Right atrium auricular region (tissue), 2 donors: ENCODE data around the gene DOCK1. TPM values are rescaled to one million over a fixed set of nuclear protein-coding genes. Genes with fewer than 3 reads are reported as not detected.

Experiments
- DNase-seq: peaks from one replicate; pipeline ENCODE4 v3.0.0-alpha.2; 2019; ENCODE audit warnings: low spot score
- H3K27ac ChIP-seq, 2 donors: fragments of 200-600 bp; sonication (generic); 1 replicate in 1 of 2; 2 replicates in 1 of 2; pipeline ENCODE4 v1.5.1; 2016 to 2019
- H3K27me3 ChIP-seq, 2 donors: fragments of 200-600 bp; sonication (generic); one replicate each; pipeline versions ENCODE4 v1.5.1 to v1.6.0; 2017 to 2019
- H3K36me3 ChIP-seq: fragments of 200-600 bp; sonication (generic); one replicate; pipeline ENCODE4 v1.5.1; 2016
- H3K4me1 ChIP-seq, 2 donors: fragments of 200-600 bp; sonication (generic); one replicate each; pipeline versions ENCODE4 v1.5.1 to v1.6.0; 2017 to 2019
- H3K4me3 ChIP-seq, 2 donors: fragments of 200-600 bp; sonication (generic); 1 replicate in 1 of 2; 2 replicates in 1 of 2; pipeline ENCODE4 v1.5.1; 2017 to 2019; ENCODE audit warnings: mild to moderate bottlenecking in 1 of 2, moderate library complexity in 1 of 2
- H3K9me3 ChIP-seq, 2 donors: fragments of 200-600 bp; sonication (generic); one replicate each; pipeline ENCODE4 v1.5.1; 2019
- total RNA-seq, 2 donors: library from RNA; depleted of rRNA; stranded (reverse); fragments of >200 nt; gene quantifications; one replicate each; pipeline ENCODE4 v1.1.0, GENCODE V29; 2016
- TF ChIP-seq, protein P1 (sequence below), 2 donors: fragments of 200-600 bp; sonication (generic); IDR thresholded peaks; one replicate each; pipeline ENCODE4 v1.5.1; 2019; ENCODE audit warnings: antibody characterized with exemption in 2 of 2

DOCK1 gene
- total RNA-seq: 10 to 100 TPM; 13.0 to 16.8 TPM

DNA sequence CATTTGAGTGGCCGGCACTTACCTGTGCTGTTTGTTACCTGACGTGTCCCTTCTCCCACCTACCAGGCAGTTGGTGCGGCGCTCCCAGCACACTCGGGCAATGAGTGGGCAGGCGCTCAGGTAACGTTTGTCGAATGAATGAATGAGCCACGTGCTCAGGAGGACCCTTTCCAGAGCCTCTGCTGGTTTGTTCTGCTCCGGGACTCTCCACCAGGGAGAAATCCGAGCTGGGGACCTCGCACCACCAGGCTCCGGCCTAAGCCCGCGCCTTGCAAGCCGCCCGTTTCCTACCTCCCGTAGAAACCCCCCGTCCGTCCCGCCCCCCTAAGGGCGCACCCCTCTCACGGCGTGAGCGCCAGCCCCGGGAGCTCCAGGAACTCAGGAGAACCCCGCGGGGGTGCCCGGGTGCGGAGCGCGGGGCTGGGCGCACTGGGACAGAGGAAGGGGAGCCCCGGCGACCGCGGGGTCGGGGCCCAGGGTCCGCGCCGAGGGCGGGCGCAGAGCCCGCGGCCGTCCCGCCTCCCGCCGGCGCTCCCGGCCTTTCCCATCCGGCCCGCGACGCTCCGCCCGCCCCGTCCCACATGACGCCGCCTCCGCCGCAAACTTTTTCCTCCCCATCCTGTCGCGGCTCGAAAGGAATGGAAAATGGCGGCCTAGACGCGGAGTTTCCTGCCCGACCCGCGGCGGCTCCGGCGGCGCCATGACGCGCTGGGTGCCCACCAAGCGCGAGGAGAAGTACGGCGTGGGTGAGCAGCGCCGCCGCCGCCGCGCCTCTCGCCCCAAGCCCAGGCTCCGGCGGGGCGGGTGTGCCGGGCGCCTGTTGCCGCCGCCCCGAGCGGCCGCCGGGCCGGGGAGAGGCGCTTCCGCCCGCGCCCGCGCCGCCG lies at the start of gene DOCK1:
Gene DOCK1 (plus strand): TSS at position 611 of the 884 bp plus-strand sequence. CDS start 90 bp downstream, at position 701.
- TF ChIP-seq, protein P1, sequence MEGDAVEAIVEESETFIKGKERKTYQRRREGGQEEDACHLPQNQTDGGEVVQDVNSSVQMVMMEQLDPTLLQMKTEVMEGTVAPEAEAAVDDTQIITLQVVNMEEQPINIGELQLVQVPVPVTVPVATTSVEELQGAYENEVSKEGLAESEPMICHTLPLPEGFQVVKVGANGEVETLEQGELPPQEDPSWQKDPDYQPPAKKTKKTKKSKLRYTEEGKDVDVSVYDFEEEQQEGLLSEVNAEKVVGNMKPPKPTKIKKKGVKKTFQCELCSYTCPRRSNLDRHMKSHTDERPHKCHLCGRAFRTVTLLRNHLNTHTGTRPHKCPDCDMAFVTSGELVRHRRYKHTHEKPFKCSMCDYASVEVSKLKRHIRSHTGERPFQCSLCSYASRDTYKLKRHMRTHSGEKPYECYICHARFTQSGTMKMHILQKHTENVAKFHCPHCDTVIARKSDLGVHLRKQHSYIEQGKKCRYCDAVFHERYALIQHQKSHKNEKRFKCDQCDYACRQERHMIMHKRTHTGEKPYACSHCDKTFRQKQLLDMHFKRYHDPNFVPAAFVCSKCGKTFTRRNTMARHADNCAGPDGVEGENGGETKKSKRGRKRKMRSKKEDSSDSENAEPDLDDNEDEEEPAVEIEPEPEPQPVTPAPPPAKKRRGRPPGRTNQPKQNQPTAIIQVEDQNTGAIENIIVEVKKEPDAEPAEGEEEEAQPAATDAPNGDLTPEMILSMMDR (IDR thresholded peaks at IDR 0.05): no peak
- peaks cover 0 to 41% of the 10 kb centered on the region in 2 donors for H3K4me1 ChIP-seq
- H3K9me3 ChIP-seq: no peaks in the 10 kb centered on the region
- no peaks in the 10 kb centered on the region for H3K27me3 ChIP-seq
- no peaks in the 10 kb centered on the region for H3K36me3 ChIP-seq
- H3K4me3 ChIP-seq: peak within 1 kb of the TSS; percentile 70 to 85
- peak within 1 kb of the TSS; percentile 60 to 85 for H3K27ac ChIP-seq
- no peak for DNase-seq

GRCh38 chr10:126857178-126857806 lies 47.9 kb upstream of the DOCK1 start:
- H3K27me3 ChIP-seq: no peaks in the 10 kb centered on the region
- no peak overlapping the region for H3K27ac ChIP-seq
- H3K4me1 ChIP-seq: no peaks in the 10 kb centered on the region
- TF ChIP-seq, protein P1 (IDR thresholded peaks at IDR 0.05): no peak
- H3K4me3 ChIP-seq: no peak overlapping the region
- H3K36me3 ChIP-seq: no peaks in the 10 kb centered on the region
- H3K9me3 ChIP-seq: peaks cover 0 to 9% of the 10 kb centered on the region in 2 donors
- DNase-seq: no peak

DNA sequence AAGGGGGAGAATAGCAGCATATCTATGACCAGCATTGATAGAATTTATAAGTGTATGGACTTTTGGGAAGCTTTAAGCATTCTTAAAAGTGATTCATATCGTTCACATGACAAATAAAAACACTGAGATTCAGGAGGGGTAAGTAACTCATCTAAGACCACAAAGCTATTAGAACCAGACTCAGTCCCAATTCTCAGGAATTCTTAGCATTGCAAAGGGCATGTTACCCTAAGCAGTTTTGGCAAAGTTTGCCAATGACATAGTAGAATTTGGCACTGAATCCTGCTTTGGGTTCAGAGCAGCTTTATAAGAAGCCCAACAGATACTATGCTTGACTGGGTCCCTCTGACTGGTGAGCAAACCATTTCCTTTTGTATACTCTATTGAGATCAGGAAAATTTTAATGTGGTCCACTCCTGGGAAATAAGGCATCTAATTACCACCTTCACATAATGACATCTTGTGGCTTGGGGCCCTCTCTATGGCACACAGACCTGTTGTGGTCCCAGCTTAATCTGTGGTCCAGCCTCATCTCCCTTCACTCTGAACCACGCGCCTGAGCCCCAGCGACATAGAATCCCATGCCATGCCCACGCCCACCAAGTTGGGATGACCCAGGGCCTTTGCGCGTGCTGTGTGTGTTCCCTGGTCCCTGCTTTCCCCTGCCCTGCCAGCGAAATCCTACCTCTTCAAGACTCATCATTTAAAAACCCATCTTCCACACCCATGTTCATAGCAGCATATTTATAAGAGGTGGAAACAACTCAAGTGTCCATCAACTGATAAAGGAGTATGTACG lies 37.5 kb upstream of the DOCK1 start:
- Histone ChIP-seq H3K4me3 (no peak overlapping the region), H3K27ac (no peak overlapping the region), H3K27me3 (no peaks in the 10 kb centered on the region), H3K4me1 (no peaks in the 10 kb centered on the region), H3K9me3 (no peaks in the 10 kb centered on the region), H3K36me3 (no peaks in the 10 kb centered on the region)
- TF ChIP-seq, protein P1 (IDR thresholded peaks at IDR 0.05): no peak
- no peak for DNase-seq

DNA sequence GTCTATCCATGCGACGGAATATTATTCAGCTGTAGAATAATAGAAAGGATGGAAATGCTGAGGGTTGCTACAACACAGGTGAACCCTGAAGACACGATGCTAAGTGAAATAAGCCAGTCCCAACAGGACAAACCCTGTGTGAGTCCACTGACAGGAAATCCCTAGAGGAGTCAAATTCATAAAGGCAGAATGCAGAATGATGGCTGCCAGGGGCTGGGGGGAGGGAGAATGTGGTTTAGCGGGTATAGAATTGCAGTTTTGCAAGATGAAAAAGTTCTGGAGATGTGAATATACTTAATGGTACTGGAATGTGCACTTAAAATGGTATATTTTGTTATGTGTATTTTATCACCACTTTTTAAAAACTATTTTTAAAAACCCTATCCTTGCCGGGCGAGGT lies 36.9 kb upstream of the DOCK1 start:
- Histone ChIP-seq H3K36me3 (no peaks in the 10 kb centered on the region), H3K9me3 (no peaks in the 10 kb centered on the region), H3K4me1 (no peaks in the 10 kb centered on the region), H3K27ac (no peak overlapping the region), H3K27me3 (no peaks in the 10 kb centered on the region), H3K4me3 (no peak overlapping the region)
- DNase-seq: no peak
- TF ChIP-seq, protein P1 (IDR thresholded peaks at IDR 0.05): no peak

DNA sequence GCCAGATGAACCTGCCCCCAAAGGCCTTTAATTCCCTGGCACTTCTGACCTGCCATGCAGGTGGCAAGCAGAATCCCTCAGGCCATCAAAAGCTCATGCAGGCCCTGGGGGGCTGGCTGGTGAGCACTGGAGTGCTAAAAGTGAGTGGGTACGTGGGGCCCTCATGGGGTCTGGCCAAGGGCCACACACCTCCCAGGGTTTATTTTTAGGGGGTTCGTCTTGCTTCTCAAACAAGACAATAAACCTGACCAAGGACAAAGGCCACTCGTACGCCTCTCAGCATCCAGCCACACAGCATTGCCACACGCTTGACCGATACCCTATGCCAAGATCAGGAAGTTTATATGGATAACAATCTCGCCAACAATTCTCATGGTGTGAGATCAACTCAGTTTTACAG lies 33.1 kb upstream of the DOCK1 start:
- no peak for DNase-seq
- H3K36me3 ChIP-seq: no peaks in the 10 kb centered on the region
- H3K27ac ChIP-seq: no peak overlapping the region
- TF ChIP-seq, protein P1 (IDR thresholded peaks at IDR 0.05): no peak
- no peaks in the 10 kb centered on the region for H3K27me3 ChIP-seq
- no peaks in the 10 kb centered on the region for H3K4me1 ChIP-seq
- H3K4me3 ChIP-seq: no peak overlapping the region
- no peaks in the 10 kb centered on the region for H3K9me3 ChIP-seq
